GM18507 (cell line): Measurements from ENCODE around the gene MTG2.

Experiments used
- DNase-seq: peaks from one replicate; pipeline ENCODE4 v3.0.0; 2011; ENCODE audit warnings: low read depth; ENCODE audit not compliant: insufficient read length; ENCODE audit errors: extremely low spot score
- FAIRE-seq: peaks from 2 replicates; lab custom pipeline; 2011; peaks lifted over from hg19 to GRCh38; lab: Jason Lieb, UNC

MTG2 gene, protein sequence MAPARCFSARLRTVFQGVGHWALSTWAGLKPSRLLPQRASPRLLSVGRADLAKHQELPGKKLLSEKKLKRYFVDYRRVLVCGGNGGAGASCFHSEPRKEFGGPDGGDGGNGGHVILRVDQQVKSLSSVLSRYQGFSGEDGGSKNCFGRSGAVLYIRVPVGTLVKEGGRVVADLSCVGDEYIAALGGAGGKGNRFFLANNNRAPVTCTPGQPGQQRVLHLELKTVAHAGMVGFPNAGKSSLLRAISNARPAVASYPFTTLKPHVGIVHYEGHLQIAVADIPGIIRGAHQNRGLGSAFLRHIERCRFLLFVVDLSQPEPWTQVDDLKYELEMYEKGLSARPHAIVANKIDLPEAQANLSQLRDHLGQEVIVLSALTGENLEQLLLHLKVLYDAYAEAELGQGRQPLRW

DNA sequence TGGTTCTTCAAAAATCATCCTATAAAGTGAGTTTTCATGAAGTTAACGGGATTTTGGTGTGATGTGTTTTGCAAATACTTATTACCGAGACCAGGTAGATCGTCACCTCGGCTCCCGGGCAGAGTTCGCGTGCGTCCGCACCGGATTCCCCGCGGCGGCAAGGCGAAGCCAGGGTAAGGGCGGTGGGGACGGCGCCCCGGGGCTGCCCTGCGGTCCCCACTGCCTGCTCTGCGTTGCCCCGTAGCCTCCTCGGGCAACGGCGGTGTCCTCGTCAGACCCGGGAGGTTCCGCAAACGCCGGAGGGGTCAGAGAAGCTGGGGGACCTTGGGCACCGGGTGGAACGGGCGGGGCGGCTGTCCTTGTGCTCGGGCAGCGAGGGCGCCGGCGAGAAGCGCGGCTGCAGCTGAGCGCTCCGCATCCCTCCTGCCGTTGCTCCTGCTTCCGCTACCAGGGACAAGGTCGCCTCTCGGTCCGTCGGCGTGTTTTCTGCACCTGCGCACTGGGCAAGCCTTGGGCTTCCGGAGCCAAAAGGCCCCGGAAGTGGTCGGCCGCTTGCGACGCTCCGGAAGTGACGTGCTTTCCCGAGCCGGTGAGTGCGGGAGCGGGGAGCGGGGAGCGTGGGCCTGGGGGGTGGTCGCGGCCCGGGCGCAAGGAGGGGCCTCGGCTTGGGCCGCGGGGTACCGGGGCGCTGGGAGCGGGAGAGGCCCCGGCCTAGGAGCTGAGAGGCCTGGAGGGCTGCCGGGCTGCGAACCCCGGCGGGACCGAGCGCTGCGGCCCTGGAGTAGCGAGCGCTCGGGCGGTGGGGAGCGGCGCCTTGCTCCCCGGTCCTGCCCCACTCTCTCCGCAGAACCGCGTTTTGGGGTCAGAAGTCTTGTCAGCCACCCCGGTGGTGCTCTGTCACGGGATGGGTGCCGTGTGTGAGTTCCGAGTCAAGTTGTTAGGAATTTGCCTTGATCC, at the start of gene MTG2:
Gene MTG2 (plus strand): TSS at position 560 of the 957 bp plus-strand sequence. CDS start 10,393 bp downstream, outside the sequence.
- FAIRE-seq, result peak; percentile 88

DNA sequence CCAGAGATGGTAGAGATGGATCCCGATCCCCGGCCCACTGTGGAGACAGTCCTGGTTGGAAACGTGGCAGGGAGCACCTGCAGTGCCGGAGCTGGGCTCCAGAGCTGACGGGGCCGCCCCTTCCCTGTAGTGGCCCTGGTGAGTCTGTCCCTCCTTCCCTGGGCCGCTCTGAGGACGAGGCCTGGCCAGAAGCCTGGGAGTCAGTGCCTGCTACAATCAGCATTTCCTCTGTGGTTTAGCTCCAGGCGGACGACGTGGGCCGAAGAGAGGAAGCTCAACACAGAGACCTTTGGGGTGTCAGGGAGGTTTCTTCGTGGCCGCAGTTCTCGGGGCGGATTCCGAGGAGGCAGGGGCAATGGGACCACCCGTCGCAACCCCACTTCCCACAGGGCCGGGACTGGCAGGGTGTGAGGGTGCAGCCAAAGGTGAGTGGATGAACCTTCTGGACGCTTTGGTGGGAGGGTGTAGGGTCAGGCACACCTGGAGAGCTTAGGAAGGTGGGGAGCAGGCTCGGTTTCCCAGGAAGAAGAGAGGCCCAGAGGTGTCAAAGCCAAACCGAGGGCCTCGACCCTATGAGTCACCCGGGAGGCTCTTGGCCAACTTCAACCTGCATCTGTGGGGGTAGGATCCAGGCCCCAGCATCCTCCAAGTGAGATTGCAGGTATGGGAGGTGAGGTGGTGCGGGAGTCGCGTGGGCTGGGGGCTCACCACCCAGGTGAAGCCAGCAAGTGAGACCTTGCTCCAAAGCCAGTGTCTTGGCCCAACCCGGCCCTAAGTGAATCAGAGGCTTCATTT, 49.6 kb upstream of the MTG2 start:
- FAIRE-seq, result no peak
- DNase-seq, result no peak

More for the DNA sequence above, at the start of gene MTG2:
- peak; percentile 100 for DNase-seq

DNA sequence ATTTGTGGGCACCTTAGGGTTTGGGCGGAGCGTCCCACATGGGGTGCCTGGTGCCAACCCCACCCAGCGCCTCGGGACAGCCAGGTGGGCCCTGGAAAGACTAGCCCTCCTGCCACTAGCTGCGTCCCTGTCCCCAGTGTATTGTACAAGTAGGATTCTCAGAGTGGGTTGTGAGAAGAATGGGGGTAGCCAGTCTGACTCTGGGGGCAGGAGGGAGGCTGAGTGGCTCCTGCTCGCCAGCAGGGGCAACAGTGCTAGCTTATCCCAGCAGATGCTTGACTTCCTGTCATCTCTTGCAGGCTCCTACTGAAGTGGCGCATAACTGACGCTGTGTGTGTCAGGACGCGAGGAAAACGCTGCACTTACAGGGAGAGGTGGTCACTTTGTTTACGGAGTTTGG, 49.0 kb upstream of the MTG2 start:
- DNase-seq (no peak), FAIRE-seq (no peak)

DNA sequence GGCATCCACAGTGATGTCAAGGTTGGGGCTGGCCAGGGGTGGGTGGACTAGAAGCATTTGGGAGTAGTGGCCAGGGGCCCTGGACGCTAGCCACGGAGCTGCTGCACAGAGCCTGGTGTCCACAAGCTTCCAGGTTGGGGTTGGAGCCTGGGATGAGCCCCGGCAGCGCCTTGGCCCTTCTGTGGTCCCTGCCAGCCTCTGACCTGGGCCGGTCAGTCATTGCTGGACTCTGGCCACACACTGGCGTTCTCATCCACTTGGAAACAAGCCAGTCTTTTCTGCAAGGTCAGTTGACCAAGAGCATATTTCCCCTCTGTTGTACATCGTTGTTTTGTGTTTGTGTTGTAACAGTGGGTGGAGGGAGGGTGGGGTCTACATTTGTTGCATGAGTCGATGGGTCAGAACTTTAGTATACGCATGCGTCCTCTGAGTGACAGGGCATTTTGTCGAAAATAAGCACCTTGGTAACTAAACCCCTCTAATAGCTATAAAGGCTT, 48.0 kb upstream of the MTG2 start:
- FAIRE-seq, result no peak
- DNase-seq, result no peak

DNA sequence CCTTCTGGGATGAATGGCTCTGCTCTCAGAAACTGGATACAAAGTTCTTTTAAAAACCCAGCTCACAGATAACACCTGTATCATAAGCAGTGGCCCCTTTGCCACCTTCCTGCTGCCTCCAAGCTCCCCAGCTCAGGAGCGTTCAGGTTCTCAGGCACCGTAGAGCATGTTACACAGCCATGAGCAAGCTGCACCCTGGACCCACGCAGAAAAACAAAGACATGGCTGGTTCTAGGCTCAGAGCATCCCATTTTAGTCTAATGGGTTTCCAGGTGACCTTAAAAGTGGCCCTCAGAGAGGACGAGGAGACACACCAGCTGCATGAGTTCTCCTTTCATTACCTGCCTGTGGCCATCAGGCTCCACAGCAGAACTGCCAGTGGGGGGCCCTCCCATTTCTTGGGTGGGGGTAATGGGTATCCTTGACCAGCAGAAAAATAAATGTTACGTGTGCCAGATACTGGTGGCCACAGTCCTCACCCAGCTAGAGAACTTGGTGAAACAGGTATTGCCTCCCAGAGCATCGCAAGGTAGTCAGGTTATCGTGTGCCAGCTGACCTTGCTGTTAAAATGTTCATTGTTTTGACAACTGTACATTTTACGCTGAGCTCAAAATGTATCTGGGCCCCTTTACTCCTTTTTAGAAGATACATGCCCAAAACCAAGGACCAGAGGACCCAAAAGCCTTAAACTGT, 47.1 kb upstream of the MTG2 start:
- no peak for DNase-seq
- no peak for FAIRE-seq

DNA sequence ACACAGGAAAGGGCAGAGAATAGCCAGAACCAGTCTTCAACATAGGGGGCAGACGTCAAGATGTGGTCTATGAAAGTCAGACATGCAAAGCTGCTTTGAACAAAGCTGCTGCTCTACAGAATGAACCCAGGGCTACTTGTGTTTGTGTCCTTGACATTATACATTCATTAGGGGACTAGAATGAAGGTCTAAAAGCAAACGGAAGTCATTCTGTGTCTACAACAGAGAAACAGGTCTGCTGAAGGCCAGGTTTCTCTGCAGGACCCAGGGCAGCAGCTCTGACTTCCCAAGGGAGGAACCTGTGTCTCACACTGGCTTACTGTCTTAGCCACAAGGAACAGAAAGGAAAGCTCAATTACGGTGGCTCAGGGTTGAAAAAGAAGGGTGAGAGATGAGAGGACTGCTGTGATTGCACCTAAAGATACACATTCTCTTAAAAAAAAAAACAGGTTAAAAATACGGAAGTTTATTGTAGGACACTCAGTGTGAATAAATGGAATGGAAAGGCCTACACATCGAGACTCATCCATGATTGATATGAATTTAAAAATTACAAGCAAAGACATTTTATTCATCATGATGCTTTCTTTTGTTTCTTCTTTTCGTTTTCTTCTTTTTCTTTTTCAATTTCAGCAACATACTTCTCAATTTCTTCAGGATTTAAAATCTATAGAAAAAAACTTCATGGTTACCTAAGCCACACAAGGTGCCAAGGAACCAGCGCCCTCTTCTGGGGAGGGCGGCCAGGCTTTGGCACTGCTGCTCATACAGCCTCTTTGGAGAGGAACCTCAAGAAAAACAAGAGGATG, 46.3 kb upstream of the MTG2 start:
- FAIRE-seq (no peak), DNase-seq (no peak)

DNA sequence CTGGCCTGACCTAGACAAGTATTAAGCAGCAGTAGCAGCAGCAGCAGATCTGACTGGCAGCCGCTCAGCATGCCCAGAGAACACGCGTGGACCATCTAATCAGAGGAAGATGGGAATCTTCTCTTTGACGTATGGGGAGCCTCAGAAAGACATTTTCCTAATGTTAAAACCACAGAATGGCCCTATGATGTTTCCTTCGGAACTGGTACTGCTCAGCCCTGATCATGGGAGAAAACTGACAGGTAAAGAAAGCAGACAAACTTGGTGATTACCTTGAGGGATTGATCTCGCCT, 45.8 kb upstream of the MTG2 start:
- no peak for FAIRE-seq
- DNase-seq, result no peak

DNA sequence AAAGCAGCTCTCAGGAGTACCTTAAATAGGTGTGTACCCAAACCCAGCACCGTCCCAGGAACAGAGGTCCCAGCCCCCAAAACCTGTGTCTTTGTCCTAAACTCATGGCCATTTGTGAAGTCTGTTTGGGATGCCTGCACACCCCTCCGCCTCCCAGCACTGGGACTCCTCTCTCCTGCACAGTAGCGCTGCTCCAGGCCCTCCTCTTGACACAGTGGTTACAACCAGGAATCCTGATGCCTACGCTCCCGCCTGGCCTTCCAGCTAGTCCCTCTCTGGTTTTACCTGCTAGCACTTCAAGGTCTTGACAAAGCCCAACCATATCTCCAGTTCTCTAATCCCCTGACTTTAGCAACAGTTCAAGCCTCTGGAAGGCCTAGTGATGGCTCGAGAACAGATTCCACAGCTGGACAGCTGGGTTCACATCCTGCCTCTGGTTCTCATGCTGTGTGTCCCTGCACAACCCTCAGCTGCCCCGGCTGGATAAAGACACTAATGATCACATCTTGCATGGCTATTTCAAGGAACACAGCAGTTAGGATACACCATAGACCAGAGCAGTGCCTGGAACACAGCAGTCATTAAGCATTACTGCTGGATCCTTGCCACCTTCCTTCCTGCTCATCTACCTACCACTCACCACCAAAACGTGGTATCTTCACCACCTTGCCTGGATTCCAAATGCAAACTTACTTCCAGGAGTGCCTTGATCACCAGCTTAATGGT, 45.2 kb upstream of the MTG2 start:
- FAIRE-seq (no peak), DNase-seq (no peak)

DNA sequence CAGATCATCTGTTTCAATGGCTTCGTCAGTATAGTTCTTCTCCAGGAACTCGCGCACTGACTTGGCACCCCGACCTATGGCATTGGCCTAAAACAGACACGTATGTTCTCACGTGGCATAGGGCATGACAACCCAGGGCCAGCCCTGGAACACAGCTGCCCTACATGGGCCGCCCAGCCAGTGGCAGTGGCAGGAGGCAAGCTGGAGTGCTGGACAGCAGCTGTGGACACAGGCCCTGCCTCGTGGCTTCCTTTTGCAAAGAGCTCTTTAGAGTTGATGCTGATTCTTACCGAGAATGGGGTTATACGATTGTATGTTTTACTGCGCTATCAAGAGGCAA, 44.7 kb upstream of the MTG2 start:
- DNase-seq, result no peak
- no peak for FAIRE-seq

DNA sequence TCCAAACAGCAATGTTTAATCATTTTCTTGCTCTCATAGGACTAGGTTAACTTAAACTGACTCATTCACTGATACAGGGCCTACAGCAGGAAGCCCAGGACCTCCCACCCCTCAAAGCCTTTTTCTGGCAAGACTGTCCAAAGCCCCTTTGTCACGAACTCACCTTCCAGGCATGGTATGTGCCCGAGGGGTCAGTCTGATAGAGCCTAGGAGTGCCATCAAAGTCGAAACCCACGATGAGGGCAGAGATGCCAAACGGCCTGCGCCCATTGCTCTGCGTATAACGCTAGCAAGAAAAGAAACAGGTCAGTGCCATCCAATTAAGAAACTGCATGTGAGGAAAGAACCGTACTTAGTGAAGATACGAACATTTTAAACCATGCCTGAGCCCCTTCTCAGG, 43.9 kb upstream of the MTG2 start:
- FAIRE-seq, result no peak

DNA sequence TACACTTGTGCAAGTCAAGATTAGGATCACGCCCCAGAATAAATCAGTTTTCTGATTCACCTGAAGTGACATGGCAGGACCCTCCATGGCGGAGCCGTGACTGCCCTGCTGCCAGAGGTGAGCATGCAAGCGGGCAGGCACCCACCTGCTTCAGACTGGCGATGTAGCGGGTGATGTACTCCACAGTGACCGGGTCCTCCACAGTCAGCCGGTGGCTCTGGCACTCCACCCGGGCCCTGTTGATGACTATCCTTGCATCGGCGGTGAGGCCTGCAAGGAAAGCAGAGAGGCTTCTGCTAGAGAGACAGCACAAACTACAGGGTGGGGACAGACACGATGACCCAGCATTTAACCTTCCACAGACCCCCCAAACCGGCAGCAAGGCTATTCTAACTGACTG, 43.2 kb upstream of the MTG2 start:
- no peak for FAIRE-seq

More for the DNA sequence above, 43.9 kb upstream of the MTG2 start:
- DNase-seq, result no peak

DNA sequence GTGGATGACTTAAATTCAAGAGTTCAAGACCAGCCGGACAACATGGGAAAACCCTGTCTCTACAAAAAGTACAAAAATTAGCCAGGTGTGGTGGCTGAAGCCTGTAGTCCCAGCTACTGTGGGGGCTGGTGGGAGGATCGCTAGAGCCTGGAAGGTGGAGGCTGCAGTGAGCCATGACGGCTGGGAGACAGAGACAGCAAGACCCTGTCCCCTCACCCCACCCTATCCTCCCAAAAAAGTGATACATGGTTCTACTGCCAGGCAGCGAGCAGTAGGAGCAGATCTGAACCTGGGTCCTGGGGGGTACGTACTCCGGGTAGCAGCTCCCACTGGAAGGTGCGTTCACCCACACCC, 41.8 kb upstream of the MTG2 start:
- FAIRE-seq, result no peak

More for the DNA sequence above, 43.2 kb upstream of the MTG2 start:
- DNase-seq, result no peak

DNA sequence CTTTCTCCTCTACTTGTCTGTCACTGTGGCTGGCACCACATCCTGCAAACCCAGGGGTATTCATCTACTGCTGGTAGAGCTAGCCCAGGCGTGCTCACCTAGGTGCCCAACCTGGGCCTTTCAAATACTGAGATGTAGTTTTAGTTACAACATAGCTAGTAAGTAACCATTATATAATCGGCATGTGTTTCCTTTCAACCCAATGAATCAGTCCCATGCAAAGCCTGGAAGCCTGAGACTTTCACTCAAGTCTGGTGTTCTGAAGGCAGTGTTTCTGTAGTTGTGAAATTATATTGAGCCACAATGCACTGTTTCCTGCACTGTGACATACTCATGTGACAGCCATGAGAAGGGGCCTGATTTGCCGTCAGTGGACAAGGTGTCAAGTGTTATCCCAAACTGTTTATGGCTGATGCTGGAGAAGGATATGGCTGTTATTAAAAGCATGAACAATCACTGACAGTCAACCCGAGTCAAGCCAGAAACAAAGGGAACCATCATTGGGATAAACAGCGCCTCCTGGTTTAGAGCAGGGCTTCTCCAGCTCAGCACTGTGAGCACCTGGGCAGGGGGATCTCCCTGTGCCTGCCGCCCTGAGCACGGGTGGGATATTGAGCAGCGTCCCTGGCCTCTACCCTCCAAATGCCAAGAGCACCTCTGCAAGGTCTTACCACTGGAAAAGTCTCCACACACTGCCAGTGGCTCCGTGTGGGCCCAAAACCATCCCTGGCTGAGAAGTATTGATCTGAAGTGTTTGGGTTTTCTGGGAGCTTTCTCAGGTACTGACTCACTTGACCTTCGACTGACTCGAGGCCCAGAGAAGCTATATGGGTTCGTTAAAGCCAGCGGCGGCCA, 41.2 kb upstream of the MTG2 start:
- FAIRE-seq, result peak; percentile 9
- DNase-seq, result no peak

More for the DNA sequence above, 41.8 kb upstream of the MTG2 start:
- no peak for DNase-seq

DNA sequence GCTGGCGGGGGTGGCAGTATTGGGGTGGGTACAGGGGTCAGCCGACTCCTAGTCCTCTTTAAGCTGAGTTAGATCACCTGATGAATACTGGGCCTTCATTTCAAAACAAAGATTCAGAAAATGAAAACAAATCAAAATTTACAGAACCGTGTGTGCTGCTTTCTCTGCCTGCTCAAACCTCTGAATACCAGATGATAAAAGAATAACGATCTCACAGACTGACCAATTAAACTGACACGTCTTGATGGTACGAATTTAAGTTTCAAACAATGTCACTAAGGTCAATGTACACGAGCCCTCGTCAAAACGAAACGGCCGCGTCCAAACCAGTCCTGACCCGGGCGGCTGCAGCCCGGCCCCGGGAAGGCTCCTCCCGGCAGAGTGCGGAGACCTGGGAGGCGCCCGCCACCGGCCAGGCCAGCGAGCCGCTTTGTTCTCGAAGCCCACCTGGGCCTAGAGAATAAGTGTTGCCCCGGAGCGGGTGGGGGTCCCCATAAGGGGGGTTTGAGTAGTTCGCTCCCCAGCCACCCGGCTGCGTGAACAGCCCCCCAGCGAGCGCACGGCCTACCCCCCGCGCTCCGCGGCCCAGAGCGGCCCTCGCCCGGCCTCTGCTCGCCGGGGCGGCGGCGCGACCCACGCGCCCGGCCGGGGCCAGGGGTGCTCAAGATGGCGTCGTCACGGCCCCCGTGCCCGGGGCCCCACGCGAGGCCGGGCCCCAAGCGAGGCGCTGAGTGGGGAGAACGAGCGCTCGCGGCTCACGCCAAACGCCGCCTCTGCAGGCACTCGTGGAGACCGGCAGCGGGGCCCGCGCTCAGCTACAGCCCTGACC, 40.4 kb upstream of the MTG2 start:
- FAIRE-seq, result no peak

DNA sequence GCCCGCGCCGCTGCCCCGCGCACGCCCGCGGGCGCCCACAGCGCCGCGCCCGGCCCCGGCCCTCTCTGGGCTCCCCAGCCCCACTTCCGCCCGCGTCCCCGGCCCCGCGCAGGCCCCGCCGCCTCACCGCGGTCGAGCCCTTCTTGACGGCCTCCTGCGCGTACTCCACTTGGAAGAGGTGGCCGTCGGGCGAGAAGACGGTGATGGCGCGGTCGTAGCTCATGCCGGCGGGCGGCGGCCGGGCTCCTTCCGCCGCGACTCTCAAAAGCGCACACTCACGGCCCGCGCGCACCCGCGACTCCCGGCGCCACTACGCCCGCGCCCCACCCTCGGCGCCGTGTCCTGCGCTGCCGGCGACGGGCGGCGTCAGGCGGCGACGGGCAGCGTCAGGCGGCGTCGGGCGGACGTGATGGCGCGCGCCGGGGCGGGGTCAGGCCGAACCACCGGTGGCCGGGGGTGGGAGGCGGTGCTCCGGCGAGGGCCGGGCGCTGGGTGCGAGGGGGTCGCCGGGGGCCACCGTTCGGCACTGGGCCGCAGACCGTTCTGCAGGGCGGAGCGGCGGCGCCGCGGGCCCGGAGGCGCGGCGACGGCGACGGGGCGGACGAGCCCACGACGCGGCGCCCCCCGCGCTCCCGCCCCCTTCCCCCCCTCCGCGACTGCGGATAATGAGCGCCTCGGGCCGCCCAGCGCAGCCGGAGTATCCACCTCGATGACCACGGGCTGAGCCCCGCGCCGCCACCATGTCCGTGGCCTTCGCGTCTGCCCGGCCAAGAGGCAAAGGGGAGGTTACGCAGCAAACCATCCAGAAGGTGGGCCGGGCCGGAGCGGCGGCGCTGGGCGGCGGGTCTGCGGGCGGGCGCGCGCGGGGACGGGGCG, 39.5 kb upstream of the MTG2 start, which contains the start of the genes PSMA7 and SS18L1:
Gene PSMA7 (minus strand): TSS at position 314 of the 876 bp plus-strand sequence. CDS start 91 bp downstream, at position 223.
Gene SS18L1 (plus strand): TSS at position 689 of the 876 bp plus-strand sequence. CDS start 52 bp downstream, at position 741.
- FAIRE-seq, result peak; percentile 47
- DNase-seq, result peak; percentile 85

More for the DNA sequence above, 40.4 kb upstream of the MTG2 start:
- DNase-seq, result no peak
